ENCODE data around the gene PARP4.
"Not testable (repeated sequence)": the region's sequence is repeated elsewhere in the genome, so short reads cannot be mapped to it uniquely, and the experiment has no call there.

Gene PARP4

DNA sequence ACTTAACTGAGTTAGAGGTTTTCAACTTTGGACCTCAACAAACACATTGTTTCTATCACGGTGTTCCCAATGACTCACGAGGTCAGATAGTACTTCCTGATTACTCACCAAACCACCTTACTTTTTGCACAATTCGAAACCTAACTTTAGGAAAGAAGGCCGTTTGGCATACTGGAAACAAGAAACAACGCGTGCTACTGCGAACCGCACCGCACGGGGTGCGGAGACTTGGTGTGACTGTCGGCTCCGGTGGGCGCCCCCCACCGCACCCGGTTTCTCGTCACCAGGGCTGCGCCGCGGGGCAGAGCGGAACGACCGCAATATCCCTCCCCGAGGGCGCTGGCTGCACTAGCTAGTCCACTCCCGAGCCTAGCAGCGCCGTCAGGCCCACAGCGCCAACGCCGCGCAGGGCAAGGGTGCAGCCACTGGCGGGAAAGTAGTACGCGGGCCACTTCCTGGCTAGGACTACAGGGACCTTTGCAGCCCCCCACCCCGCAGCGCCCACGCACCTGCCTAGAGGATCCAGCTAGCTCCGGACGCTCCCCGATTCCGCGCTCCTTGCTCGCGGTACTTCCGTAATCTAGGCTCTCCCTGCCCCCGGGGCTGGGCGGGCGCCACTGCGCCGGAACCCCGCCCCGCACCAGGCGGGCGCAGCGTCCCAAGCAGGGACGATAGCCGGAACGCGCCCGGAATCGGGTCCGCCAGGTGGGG lies at the start of gene PARP4:
PARP4 (minus strand) TSS at position 582 of the 711 bp plus-strand sequence. CDS start 9,002 bp downstream, outside the sequence.
- in situ Hi-C loops (cut with MboI; ENCODE audit: low sequenced_read_pairs), result no loop called here

DNA sequence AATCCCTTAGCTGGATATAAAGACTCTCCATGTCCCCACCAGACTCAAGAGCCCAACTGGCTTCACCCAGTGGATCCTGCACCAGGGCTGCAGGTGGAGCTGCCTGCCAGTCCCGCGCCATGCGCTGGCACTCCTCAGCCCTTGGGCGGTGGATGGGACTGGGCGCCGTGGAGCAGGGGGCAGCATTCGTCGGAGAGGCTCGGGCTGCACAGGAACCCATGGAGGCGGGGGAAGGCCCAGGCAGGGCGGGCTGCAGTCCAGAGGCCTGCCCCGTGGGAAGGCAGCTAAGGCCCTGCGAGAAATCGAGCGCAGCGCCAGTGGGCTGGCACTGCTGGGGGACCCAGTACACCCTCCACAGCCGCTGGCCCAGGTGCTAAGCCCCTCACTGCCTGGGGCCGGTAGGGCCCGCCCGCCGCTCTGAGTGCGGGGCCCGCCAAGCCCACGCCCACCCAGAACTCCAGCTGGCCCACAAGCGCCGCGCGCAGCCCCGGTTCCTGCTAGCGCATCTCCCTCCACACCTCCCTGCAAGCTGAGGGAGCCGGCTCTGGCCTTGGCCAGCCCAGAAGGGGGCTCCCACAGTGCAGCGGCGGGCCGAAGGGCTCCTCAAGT lies 48.1 kb upstream of the PARP4 start:
- in situ Hi-C loops (cut with MboI; ENCODE audit: low sequenced_read_pairs), result not testable (repeated sequence)

DNA sequence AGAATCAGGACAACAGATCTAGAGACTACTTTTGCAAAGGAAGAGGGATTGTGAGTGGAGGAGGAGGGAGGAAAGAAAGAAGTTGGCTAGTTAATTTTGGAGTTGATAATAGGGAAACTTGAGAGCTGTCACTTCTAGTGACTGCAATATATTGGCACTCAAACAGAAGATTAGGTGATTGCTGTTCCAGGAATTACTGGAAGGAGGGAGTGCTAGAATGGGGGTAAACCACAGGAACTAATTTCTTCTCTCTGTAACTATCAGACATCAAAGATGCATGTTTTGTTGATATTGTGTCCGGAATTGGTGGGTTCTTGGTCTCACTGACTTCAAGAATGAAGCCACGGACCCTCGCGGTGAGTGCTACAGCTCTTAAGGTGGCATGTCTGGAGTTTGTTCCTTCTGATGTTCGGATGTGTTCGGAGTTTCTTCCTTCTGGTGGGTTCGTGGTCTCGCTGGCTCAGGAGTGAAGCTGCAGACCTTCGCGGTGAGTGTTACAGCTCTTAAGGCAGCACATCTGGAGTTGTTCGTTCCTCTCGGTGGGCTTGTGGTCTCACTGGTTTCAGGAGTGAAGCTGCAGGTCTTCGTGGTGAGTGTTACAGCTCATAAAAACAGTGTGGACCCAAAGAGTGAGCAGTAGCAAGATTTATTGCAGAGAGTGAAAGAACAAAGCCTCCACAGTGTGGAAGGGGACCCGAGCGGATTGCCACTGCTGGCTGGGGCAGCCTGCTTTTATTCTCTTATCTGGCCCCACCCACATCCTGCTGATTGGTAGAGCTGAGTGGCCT lies 47.0 kb upstream of the PARP4 start:
- in situ Hi-C loops (cut with MboI; ENCODE audit: low sequenced_read_pairs), result not testable (repeated sequence)

DNA sequence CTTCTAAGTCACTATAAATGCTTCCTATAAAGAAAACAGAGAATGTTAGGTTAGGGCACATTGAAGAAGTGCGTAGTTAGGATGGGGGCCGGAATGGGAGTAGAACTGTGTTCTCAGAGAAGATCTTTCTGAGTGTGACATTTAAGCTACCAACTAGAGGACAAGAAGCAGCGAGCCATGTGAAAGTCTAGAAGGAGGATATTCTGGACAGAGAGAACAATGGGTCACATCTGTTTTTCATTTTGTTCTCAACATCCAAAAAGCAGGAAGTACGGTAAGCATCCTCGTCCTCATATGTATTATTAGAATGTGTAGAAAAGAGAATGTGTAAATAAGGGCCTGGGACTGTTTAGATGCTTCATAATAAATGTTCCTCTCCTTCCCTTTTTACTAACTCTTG lies 44.5 kb upstream of the PARP4 start:
- in situ Hi-C loops (cut with MboI; ENCODE audit: low sequenced_read_pairs), result no loop called here

DNA sequence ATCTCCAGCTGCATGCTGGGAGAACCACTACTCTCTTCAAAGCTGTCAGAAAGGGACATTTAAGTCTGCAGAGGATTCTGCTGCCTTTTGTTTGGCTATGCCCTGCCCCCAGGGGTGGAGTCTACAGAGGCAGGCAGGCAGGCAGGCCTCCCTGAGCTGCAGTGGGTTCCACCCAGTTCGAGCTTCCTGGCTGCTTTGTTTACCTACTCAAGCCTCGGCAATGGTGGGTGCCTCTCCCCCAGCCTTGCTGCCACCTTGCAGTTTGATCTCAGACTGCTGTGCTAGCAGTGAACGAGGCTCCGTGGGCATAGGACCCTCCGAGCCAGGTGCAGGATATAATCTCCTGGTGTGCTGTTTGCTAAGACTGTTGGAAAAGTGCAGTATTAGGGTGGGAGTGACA lies 41.3 kb upstream of the PARP4 start:
- in situ Hi-C loops (cut with MboI; ENCODE audit: low sequenced_read_pairs), result not testable (repeated sequence)

- in situ Hi-C loops (cut with MboI; ENCODE audit: low sequenced_read_pairs), result not testable (repeated sequence)
These were observed 29.1 kb upstream of the PARP4 start for GRCh38 chr13:24541476-24542352.

GRCh38 chr13:24541127-24541475 lies 28.5 kb upstream of the PARP4 start:
- in situ Hi-C loops (cut with MboI; ENCODE audit: low sequenced_read_pairs), result no loop called here

- in situ Hi-C loops (cut with MboI; ENCODE audit: low sequenced_read_pairs), result no loop called here
These were observed 27.9 kb upstream of the PARP4 start for GRCh38 chr13:24540236-24541126.

DNA sequence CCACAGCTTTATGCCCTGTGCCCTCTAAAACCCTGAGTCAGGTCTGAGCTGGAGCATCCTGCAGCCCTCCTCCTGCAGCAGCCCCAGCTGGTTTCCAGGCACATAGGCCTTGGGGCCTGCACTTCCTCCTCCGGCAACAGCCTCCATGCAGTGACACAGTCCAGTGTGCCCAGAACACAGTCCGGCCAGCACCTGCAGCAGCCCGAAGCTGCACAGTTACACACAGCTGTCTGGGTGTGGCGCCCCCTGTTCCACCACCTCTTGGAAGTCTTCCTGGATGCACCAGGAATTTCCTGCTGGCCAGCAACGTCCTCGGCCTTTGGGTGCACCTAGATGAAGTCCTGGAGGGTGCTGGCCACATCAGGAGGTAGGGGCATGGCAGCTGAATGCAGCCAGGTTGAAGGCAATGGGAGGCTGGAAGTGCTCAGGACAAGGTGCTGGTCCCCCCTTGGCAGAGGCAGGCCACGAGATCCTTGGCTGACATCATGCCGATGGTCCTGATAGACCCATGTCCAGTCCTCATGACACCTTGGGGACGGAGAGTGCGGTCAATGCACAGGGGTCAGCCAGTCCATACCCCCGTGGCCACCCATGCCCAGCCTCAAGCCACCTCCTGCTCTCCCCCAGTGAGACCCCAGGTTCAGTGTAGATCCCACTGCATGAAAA lies 27.1 kb upstream of the PARP4 start:
- in situ Hi-C loops (cut with MboI; ENCODE audit: low sequenced_read_pairs), result no loop called here

- in situ Hi-C loops (cut with MboI; ENCODE audit: low sequenced_read_pairs), result no loop called here
These were observed 16.9 kb upstream of the PARP4 start for GRCh38 chr13:24529478-24529877.

DNA sequence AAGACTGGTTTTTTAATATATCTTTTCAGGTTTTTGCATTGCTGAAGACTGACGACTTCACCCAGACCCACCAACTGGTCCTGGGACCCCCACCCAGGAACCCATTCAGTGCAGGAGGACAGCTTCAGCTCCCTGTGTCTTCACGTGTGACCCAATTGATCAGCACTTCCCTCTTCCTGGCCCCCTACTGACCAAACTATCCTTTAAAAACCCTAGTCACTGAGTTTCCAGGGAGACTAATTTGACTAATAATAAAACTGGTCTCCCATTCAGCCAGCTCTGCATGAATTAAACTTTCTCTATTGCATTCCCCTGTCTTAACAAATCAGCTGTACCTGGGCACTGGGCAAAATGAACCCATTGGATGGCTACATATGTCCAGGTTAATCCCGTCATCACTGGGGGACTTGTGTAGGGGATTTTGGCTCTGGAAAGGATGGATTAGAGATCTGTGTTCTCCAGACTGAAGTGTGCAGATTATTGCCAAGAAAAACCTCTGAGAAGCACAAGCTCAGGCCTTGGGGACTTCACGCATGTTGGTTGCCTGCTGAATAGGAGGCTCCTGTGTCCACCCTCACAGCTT lies 16.3 kb upstream of the PARP4 start:
- in situ Hi-C loops (cut with MboI; ENCODE audit: low sequenced_read_pairs), result no loop called here

DNA sequence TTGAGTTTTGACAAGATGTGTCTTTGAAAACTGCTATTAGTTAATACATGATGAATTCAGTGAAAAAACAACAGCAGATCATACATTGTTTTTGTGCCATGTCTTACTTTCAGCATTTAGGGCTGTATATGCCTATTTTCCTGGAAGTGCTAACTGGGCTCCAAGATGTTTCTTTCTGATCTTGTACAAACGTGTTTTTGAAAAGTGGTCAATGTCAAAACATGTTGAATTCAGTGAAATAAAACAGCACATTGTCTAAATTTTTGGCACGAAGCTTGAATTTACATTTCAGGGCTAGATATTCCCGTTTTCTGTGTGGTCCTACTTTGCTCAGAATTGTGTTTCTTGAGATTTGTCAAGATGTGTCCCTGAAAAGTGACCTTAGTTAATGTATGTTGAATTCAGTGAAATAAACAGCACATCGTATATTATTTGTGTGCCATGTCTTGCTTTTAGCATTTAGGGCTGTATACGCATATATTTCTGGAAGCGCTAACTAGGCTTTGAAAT lies 14.7 kb upstream of the PARP4 start:
- in situ Hi-C loops (cut with MboI; ENCODE audit: low sequenced_read_pairs), result no loop called here

GRCh38 chr13:24520733-24521132 lies 8.2 kb upstream of the PARP4 start:
- in situ Hi-C loops (cut with MboI; ENCODE audit: low sequenced_read_pairs), result no loop called here

DNA sequence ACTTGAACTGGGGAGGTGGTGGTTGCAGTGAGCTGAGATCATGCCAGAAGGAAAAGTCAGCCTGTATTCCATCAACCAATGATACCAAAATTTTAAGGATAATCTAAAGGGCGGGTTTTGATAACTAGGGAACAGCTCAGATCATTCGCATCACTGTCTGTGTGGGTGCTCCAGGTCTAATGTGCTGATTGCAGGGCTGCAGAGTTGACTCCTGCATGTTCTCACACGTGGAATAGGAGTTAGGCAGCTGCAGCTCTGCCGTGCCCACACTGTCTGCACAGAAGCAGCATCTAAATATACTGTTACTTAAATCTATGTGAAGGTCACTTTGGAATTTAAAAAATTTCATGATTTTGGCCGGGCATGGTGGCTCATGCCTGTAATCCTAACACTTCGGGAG lies 4.3 kb upstream of the PARP4 start:
- in situ Hi-C loops (cut with MboI; ENCODE audit: low sequenced_read_pairs), result no loop called here

GRCh38 chr13:24512908-24513213 lies 283 bp upstream of the PARP4 start:
- in situ Hi-C loops (cut with MboI; ENCODE audit: low sequenced_read_pairs), result no loop called here

DNA sequence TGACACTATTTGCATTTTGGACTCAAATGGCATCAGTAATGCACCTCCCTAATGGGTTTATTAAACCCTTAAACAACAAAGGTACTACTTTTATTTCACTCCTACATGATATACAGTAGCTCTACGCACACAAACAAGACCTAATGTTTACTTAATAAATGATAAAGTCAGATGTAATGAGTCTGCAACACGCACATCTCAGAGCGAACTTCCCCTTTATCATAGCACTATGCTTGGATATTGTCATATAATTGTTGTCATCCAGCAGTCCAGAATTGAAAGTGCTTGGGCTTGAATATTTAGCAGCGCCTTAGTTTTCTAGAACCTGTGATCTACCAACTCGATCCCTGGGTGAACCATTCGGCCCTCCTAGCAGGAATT lies 772 bp downstream of the PARP4 start:
- in situ Hi-C loops (cut with MboI; ENCODE audit: low sequenced_read_pairs), result no loop called here

GRCh38 chr13:24511019-24511815 lies 1.4 kb downstream of the PARP4 start:
- in situ Hi-C loops (cut with MboI; ENCODE audit: low sequenced_read_pairs), result no loop called here

GRCh38 chr13:24506698-24507335 lies 5.8 kb downstream of the PARP4 start:
- in situ Hi-C loops (cut with MboI; ENCODE audit: low sequenced_read_pairs), result no loop called here
